Measurements from ENCODE around the gene LRRC63. TPM values are rescaled to one million over a fixed set of nuclear protein-coding genes. Genes with fewer than 3 reads are reported as not detected.

LRRC63 gene
- total RNA-seq, 1 experiment from 2014 or later: not detected

- intact Hi-C loops (cut with micrococcal nuclease): no loop called here
- Histone ChIP-seq H3K79me2 (ENCODE audit: insufficient read depth, low read length) (no peaks in the 10 kb centered on the region), H4K20me1 (ENCODE audit: insufficient read depth) (no peaks in the 10 kb centered on the region), H3K9me2 (ENCODE audit: insufficient read depth) (no peaks in the 10 kb centered on the region), H3K4me2 (ENCODE audit: low read length) (no peak overlapping the region), H3K27me3 (ENCODE audit: insufficient read depth, low read length) (no peaks in the 10 kb centered on the region), H3K4me3 (replicated peaks in 1 of 2; ENCODE audit: low read depth in 1 of 2, low read length in 2 of 2) (no peak overlapping the region), H3K9ac (ENCODE audit: low read length) (no peak overlapping the region), H3K9me3 (ENCODE audit: control insufficient read depth in 1 of 2, insufficient read depth in 1 of 2, low read depth in 1 of 2, low read length in 2 of 2) (no peaks in the 10 kb centered on the region), H3K36me3 (ENCODE audit: control insufficient read depth in 1 of 2, insufficient read depth in 2 of 2, low read length in 2 of 2) (no peaks in the 10 kb centered on the region), H2AFZ (ENCODE audit: low read depth, low read length, poor library complexity, severe bottlenecking) (no peak overlapping the region), H3K27ac (ENCODE audit: low read depth, low read length) (no peak overlapping the region), H3K4me1 (ENCODE audit: control insufficient read depth in 1 of 2, insufficient read depth in 2 of 2, low read length in 2 of 2) (no peaks in the 10 kb centered on the region)
- ATAC-seq (no peak), DNase-seq (ENCODE audit: low read depth, low spot score) (no peak)
- ChIA-PET RAD21 (ENCODE audit: low non-redundant PET in 1 of 2, low total read pairs in 2 of 2, uncharacterized antibody in 2 of 2, unreplicated experiment in 2 of 2) (no interaction called here), CTCF (interaction anchor here (0.6 kb wide), 1 partner anchor 209 kb away, joined by 3 read pairs; no protein-coding TSS in a partner anchor), POLR2A (no interaction called here)
- BruUV-seq (replicated peaks): no TSS peak
- TF ChIP-seq POLR2A (IDR thresholded peaks at IDR 0.05; ENCODE audit: borderline replicate concordance, extremely low read depth, insufficient read depth, insufficient read length) (no peak), MAX (IDR thresholded peaks at IDR 0.05) (no peak), CEBPB (IDR thresholded peaks at IDR 0.05; ENCODE audit: low read depth) (0 out of 2 replicates have a peak, but pooled peaks have one; percentile 24)
These were observed 103.9 kb downstream of the LRRC63 start for GRCh38 chr13:46315491-46316075.

- no TSS peak for BruUV-seq (replicated peaks)
- Histone ChIP-seq H3K79me2 (ENCODE audit: insufficient read depth, low read length) (no peaks in the 10 kb centered on the region), H3K36me3 (ENCODE audit: control insufficient read depth in 1 of 2, insufficient read depth in 2 of 2, low read length in 2 of 2) (no peaks in the 10 kb centered on the region), H3K4me3 (replicated peaks in 1 of 2; ENCODE audit: low read depth in 1 of 2, low read length in 2 of 2) (no peak overlapping the region), H2AFZ (ENCODE audit: low read depth, low read length, poor library complexity, severe bottlenecking) (no peak overlapping the region), H4K20me1 (ENCODE audit: insufficient read depth) (no peaks in the 10 kb centered on the region), H3K4me1 (ENCODE audit: control insufficient read depth in 1 of 2, insufficient read depth in 2 of 2, low read length in 2 of 2) (no peaks in the 10 kb centered on the region), H3K4me2 (ENCODE audit: low read length) (no peak overlapping the region), H3K27ac (ENCODE audit: low read depth, low read length) (no peak overlapping the region), H3K9me3 (ENCODE audit: control insufficient read depth in 1 of 2, insufficient read depth in 1 of 2, low read depth in 1 of 2, low read length in 2 of 2) (no peaks in the 10 kb centered on the region), H3K9ac (ENCODE audit: low read length) (no peak overlapping the region), H3K9me2 (ENCODE audit: insufficient read depth) (no peaks in the 10 kb centered on the region), H3K27me3 (ENCODE audit: insufficient read depth, low read length) (no peaks in the 10 kb centered on the region)
- ChIA-PET POLR2A (no interaction called here), CTCF (no interaction called here), RAD21 (ENCODE audit: low non-redundant PET in 1 of 2, low total read pairs in 2 of 2, uncharacterized antibody in 2 of 2, unreplicated experiment in 2 of 2) (no interaction called here)
- ATAC-seq (no peak), DNase-seq (ENCODE audit: low read depth, low spot score) (no peak)
- intact Hi-C loops (cut with micrococcal nuclease): no loop called here
- TF ChIP-seq RAD21 (IDR thresholded peaks at IDR 0.05; ENCODE audit: low read depth): peak; percentile 30; the same call in 1 of the 2 replicates
- TF ChIP-seq YY1 (IDR thresholded peaks at IDR 0.05; ENCODE audit: extremely low read depth, insufficient replicate concordance, low read depth, low read length): no peak
These were observed 105.4 kb downstream of the LRRC63 start for GRCh38 chr13:46317120-46317519.

Measured in HCT116 (cell line).